Endodermal cell (in vitro differentiated cells): Measurements from ENCODE around the gene SPAG9. TPM values are rescaled to one million over a fixed set of nuclear protein-coding genes. Genes with fewer than 3 reads are reported as not detected.
A peak's percentile ranks its signal among the peaks of the same experiment; 100 is the strongest.
"Not testable (repeated sequence)": the region's sequence is repeated elsewhere in the genome, so short reads cannot be mapped to it uniquely, and the experiment has no call there.

Source experiments
- DNase-seq: peaks from one replicate; pipeline ENCODE4 v3.0.0-alpha.2; 2017
- H3K27ac ChIP-seq: 2 replicates; pipeline ENCODE4 v1.5.1; 2013; ENCODE audit warnings: mild to moderate bottlenecking, low read depth, low read length, moderate library complexity
- H3K27me3 ChIP-seq: 2 replicates; pipeline ENCODE4 v1.6.1; 2013; ENCODE audit warnings: mild to moderate bottlenecking, low read length, moderate library complexity; ENCODE audit not compliant: insufficient read depth, control insufficient read depth, poor library complexity, severe bottlenecking
- H3K36me3 ChIP-seq: 2 replicates; pipeline ENCODE4 v1.7.0; 2013; ENCODE audit warnings: mild to moderate bottlenecking, low read length, moderate library complexity; ENCODE audit not compliant: control insufficient read depth, insufficient read depth
- H3K4me1 ChIP-seq: one replicate; pipeline ENCODE4 v1.7.0; 2013; ENCODE audit warnings: low read length; ENCODE audit not compliant: control insufficient read depth, insufficient read depth
- H3K4me3 ChIP-seq: 2 replicates; pipeline ENCODE4 v1.5.1; 2013; ENCODE audit warnings: mild to moderate bottlenecking, low read length, moderate library complexity
- H3K9ac ChIP-seq: 2 replicates; pipeline ENCODE4 v1.6.1; 2013; ENCODE audit warnings: mild to moderate bottlenecking, low read length, moderate library complexity; ENCODE audit not compliant: poor library complexity, severe bottlenecking; ENCODE audit errors: extremely low read depth
- H3K9me3 ChIP-seq: 2 replicates; pipeline ENCODE4 v1.6.1; 2013; ENCODE audit warnings: mild to moderate bottlenecking, low read length, moderate library complexity; ENCODE audit not compliant: control insufficient read depth
- H3K27ac Mint-ChIP-seq: 2 replicates; pipeline ENCODE4 v1.8.0; 2020; ENCODE audit warnings: mixed read lengths
- H3K27me3 Mint-ChIP-seq: 2 replicates; pipeline ENCODE4 v1.8.0; 2021; ENCODE audit warnings: mild to moderate bottlenecking, mixed read lengths; ENCODE audit not compliant: insufficient read depth
- H3K36me3 Mint-ChIP-seq: 2 replicates; pipeline ENCODE4 v1.8.0; 2020; ENCODE audit warnings: low read depth, mixed read lengths
- H3K4me1 Mint-ChIP-seq: 2 replicates; pipeline ENCODE4 v1.8.0; 2020; ENCODE audit warnings: mixed read lengths
- H3K4me3 Mint-ChIP-seq: 2 replicates; pipeline ENCODE4 v1.8.0; 2020; ENCODE audit warnings: mild to moderate bottlenecking, moderate library complexity, mixed read lengths
- H3K9me3 Mint-ChIP-seq: 2 replicates; pipeline ENCODE4 v1.8.0; 2020; ENCODE audit warnings: mild to moderate bottlenecking, mixed read lengths
- WGBS, 2 experiments: methylation state at CpG; one replicate each; pipeline versions ENCODE4 v1.1.5 to v1.1.7; 2013; ENCODE audit warnings: missing lambda C conversion rate in 2 of 2, mixed read lengths in 1 of 2; ENCODE audit not compliant: insufficient coverage in 1 of 2, insufficient read length in 1 of 2; 5-methylcytosine and 5-hydroxymethylcytosine counted together
- total RNA-seq, 2 donors: library from RNA; stranded (reverse); fragmentation: NEBNext Ultra II Directional in 1 of 2; extraction: Animal tissue kit (Norgen Biotek cat#: 25700) in 1 of 2; gene quantifications; 2 replicates in 1 of 2; 3 replicates in 1 of 2; pipeline ENCODE4 v1.2.1, GENCODE V29; 2021
- TF ChIP-seq, protein P1 (sequence below): fragments of 200-600 bp; sonication (generic); conservative IDR thresholded peaks from 2 replicates; pipeline ENCODE4 v1.5.0; 2021; ENCODE audit warnings: antibody characterized with exemption, mild to moderate bottlenecking

Gene SPAG9
- total RNA-seq, 2 donors from 2014 or later: 64.8 to 77.7 TPM

DNA sequence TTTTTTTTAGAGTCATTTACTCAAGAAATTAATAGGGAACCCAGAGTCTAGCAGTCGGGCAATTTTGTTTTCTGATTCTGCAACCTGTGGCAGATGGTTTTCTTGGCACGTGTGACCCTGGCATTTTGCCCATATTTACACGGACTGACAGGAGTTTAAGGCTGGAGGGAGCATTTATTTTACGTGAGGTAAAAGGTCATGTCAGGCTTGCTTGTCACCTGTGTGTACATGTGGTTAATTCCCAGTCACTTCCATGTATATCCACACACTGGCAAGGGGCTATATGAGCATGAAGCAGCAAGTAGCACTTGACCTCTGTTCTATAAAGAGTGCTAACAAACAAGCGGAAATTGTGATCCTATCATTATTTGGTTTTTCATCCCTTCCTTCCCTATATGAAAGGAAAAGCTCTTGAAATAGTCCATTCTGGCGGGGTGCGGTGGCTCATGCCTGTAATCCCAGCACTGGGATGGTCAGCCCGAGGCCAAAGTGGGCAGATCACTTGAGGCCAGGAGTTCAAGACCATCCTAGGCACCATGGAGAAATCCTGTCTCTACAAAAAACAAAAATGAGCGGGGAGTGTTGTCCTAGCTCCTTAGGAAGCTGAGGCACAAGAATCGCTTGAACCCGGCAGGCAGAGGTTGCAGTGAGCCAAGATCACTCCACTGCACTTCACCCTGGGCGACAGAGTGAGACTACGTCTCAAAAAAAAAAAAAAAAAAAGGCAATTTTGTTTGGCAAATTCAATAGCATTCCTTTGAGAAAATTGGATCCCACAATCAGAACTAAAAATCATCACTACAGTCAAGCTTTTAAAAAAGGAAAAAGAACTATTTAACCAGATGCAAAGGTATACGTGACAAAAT is 2.1 kb downstream of the SPAG9 start:
- H3K27ac Mint-ChIP-seq: no peak overlapping the region
- WGBS, 2 experiments: 91 to 95% methylated on average over 8 to 13 of the region's 14 CpGs

DNA sequence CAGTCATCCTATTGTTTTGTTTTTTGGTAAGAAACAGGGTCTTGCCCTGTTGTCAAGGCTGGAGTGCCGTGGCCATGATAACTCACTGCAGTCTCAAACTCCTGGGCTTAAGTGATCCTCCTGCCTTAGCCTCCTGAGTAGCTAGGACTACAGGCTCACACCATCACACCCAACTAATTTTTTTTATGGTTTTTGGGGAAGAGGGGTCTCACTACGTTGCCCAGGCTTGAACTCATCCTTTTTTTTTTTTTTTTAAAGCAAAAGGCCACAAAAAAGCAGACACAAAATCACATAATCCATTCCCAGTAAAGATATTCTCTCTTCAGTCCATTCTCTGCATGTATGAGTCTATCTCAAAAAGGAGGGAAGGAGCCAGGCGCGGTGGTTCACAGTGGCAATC is 5.5 kb downstream of the SPAG9 start:
- Mint-ChIP-seq H3K4me1 (peaks cover 6% of the 10 kb centered on the region), H3K27me3 (no peaks in the 10 kb centered on the region), H3K36me3 (peaks cover 6% of the 10 kb centered on the region), H3K27ac (no peak overlapping the region), H3K9me3 (no peaks in the 10 kb centered on the region), H3K4me3 (no peak overlapping the region)
- TF ChIP-seq, protein P1, sequence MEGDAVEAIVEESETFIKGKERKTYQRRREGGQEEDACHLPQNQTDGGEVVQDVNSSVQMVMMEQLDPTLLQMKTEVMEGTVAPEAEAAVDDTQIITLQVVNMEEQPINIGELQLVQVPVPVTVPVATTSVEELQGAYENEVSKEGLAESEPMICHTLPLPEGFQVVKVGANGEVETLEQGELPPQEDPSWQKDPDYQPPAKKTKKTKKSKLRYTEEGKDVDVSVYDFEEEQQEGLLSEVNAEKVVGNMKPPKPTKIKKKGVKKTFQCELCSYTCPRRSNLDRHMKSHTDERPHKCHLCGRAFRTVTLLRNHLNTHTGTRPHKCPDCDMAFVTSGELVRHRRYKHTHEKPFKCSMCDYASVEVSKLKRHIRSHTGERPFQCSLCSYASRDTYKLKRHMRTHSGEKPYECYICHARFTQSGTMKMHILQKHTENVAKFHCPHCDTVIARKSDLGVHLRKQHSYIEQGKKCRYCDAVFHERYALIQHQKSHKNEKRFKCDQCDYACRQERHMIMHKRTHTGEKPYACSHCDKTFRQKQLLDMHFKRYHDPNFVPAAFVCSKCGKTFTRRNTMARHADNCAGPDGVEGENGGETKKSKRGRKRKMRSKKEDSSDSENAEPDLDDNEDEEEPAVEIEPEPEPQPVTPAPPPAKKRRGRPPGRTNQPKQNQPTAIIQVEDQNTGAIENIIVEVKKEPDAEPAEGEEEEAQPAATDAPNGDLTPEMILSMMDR: no peak
- no peaks in the 10 kb centered on the region for H3K27me3 ChIP-seq
- DNase-seq: no peak
- no peaks in the 10 kb centered on the region for H3K9me3 ChIP-seq
- H3K27ac ChIP-seq: no peak overlapping the region
- WGBS, 2 experiments: 95% methylated on average over 4 of the region's 4 CpGs; no CpG with 5 or more reads in 1 of the 2 experiments
- peaks cover 2% of the 10 kb centered on the region for H3K36me3 ChIP-seq
- H3K9ac ChIP-seq: no peak overlapping the region
- H3K4me1 ChIP-seq: no peaks in the 10 kb centered on the region
- no peak overlapping the region for H3K4me3 ChIP-seq

More for the DNA sequence above, 2.1 kb downstream of the SPAG9 start:
- Mint-ChIP-seq H3K27me3 (no peaks in the 10 kb centered on the region), H3K4me1 (peaks cover 15% of the 10 kb centered on the region), H3K36me3 (no peaks in the 10 kb centered on the region), H3K4me3 (peak overlapping the region; percentile 82), H3K9me3 (no peaks in the 10 kb centered on the region)
- DNase-seq: no peak
- no peaks in the 10 kb centered on the region for H3K27me3 ChIP-seq
- no peak overlapping the region for H3K9ac ChIP-seq
- H3K36me3 ChIP-seq: no peaks in the 10 kb centered on the region
- no peaks in the 10 kb centered on the region for H3K4me1 ChIP-seq
- no peaks in the 10 kb centered on the region for H3K9me3 ChIP-seq
- peak overlapping the region; percentile 93 for H3K4me3 ChIP-seq
- H3K27ac ChIP-seq: no peak overlapping the region
- TF ChIP-seq, protein P1: no peak

DNA sequence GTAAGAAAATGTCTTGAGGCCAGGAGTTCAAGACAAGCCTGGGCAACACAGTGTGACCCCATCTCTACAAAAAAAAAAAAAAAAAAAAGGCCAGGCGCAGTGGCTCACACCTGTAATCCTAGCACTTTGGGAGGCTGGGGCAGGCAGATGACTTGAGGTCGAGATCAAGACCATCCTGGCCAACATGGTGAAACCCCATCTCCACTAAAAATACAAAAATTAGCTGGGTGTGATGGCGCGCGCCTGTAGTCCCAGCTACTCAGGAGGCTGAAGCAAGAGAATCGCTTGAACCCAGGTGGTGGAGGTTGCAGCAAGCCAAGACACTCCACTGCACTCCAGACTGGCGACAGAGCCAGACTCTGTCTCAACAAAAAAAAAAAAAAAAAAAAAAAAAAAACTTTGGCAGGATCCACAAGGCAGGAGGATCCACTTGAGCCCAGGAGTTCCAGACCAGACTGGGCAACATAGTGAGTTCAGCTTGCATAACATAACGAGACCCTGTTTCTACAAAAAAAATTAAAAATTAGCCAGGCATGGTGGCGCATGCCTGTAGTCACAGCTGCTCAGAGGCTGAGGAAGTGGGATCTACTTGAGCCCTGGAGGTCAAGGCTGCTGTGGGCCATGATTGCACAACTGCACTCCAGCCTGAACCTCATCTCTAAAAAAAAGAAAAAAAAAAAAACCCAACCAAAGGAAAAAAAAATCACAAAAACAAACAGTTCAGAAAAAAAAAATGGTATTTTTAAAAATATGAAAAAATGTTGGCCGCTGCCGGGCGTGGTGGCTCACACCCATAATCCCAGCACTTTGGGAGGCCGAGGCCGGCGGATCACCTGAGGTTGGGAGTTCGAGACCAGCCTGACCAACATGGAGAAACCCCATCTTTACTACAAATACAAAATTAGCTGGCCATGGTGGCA is 8.1 kb downstream of the SPAG9 start:
- not testable (repeated sequence) for DNase-seq, H3K27ac ChIP-seq, H3K27ac Mint-ChIP-seq, H3K4me3 ChIP-seq, H3K4me1 Mint-ChIP-seq, H3K27me3 ChIP-seq, H3K9ac ChIP-seq, H3K9me3 ChIP-seq, H3K36me3 ChIP-seq, H3K36me3 Mint-ChIP-seq, H3K9me3 Mint-ChIP-seq, H3K4me1 ChIP-seq, H3K4me3 Mint-ChIP-seq, H3K27me3 Mint-ChIP-seq
- 91 to 96% methylated on average over 6 to 16 of the region's 16 CpGs for WGBS, 2 experiments
